HUES6 (cell line): ENCODE measurements around the gene DDX24.

Source experiments
- H3K27ac ChIP-seq: 2 replicates; pipeline ENCODE4 v1.7.0; 2013; ENCODE audit warnings: low read depth, mild to moderate bottlenecking, low read length, inconsistent platforms
- H3K27me3 ChIP-seq: 2 replicates; pipeline ENCODE4 v1.6.1; 2013; ENCODE audit warnings: low read length; ENCODE audit not compliant: control insufficient read depth, insufficient read depth
- H3K36me3 ChIP-seq: 2 replicates; pipeline ENCODE4 v1.6.1; 2013; ENCODE audit warnings: low read length; ENCODE audit not compliant: control insufficient read depth, insufficient read depth
- H3K4me1 ChIP-seq: 2 replicates; pipeline ENCODE4 v1.6.1; 2013; ENCODE audit warnings: low read length; ENCODE audit not compliant: control insufficient read depth, insufficient read depth
- H3K4me3 ChIP-seq: 2 replicates; pipeline ENCODE4 v1.5.1; 2013; ENCODE audit warnings: low read depth, low read length
- H3K9ac ChIP-seq: one replicate; pipeline ENCODE4 v1.6.1; 2013; ENCODE audit warnings: mild to moderate bottlenecking, low read length
- H3K9me3 ChIP-seq: 2 replicates; pipeline ENCODE4 v1.6.1; 2013; ENCODE audit warnings: low read depth, low read length; ENCODE audit not compliant: control insufficient read depth, insufficient read depth

Gene DDX24

DNA sequence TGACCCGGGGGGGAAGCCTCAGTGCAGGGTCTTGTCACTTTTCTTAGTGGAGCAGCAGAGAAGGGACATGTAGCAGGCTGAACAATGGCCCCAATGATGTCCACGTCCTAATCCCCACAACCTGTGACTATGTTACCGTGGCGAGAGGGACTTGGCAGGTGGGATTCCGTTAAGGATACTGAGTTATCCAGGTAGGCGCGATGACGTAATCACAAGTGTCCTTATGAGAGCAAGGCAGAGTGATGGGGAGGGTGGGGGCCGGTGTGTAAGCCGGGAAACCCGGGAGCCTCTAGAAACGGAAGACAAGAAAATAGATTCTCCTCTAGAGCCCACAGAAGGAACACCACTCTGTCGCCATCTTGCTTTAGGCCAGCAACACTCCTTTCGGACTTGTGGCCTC is 50.4 kb downstream of the DDX24 start:
- no peaks in the 10 kb centered on the region for H3K36me3 ChIP-seq
- H3K4me1 ChIP-seq = 0 out of 2 replicates have a peak, but pooled peaks cover 4% of the 10 kb centered on the region
- peaks cover 7% of the 10 kb centered on the region for H3K9me3 ChIP-seq
- no peak overlapping the region for H3K9ac ChIP-seq
- H3K4me3 ChIP-seq = no peak overlapping the region
- H3K27ac ChIP-seq = no peak overlapping the region
- H3K27me3 ChIP-seq = peaks cover 4% of the 10 kb centered on the region; the same call in 1 of the 2 replicates

DNA sequence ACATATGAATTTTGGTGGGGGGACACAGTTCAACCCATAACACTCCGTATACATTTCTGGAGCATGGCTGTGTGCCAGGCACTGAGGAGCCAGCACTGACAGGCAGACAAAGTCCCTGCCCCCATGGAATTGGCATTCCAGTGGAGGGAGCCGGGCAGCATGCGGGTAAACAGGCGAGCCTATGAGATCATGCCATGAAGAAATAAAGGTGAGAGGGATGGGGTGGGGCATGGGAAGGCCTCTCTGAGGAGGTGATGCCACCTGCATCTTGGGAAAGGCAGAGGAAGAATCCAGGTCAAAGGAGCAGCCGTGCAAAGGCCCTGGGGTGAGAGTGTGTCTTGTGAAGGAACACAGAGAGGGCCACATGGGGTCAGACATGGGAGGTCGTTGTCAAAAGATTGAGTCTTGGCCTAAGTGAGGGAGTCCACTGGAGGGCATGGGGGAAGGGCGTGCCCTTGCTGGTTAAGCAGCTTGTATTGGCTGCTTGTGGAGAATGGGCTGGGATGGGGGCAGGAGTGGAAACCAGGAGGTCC is 51.3 kb downstream of the DDX24 start:
- H3K9me3 ChIP-seq = peaks cover 5% of the 10 kb centered on the region
- no peaks in the 10 kb centered on the region for H3K36me3 ChIP-seq
- H3K9ac ChIP-seq = no peak overlapping the region
- H3K4me3 ChIP-seq = no peak overlapping the region
- H3K4me1 ChIP-seq = 0 out of 2 replicates have a peak, but pooled peaks cover 4% of the 10 kb centered on the region
- peaks cover 4% of the 10 kb centered on the region; the same call in 1 of the 2 replicates for H3K27me3 ChIP-seq
- no peak overlapping the region for H3K27ac ChIP-seq

DNA sequence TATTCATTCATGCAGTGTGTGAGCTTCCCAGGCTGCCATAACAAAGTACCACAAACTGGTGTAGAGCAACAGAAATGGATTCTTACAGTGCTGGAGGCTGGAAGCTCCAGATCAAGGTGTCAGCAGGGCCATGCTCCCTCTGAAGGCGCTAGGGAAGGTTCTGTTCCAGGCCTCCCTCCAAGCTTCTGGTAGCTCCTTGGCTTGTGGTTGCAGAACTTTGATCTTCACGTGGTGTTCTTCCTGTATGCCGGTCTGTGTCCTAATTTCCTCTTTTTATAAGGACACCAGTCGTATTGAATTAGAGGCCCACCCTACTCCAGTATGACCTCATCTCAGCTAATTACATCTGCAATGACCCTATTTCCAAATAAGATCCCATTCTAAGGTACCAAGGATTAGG is 51.7 kb downstream of the DDX24 start:
- H3K4me1 ChIP-seq = 0 out of 2 replicates have a peak, but pooled peaks cover 4% of the 10 kb centered on the region
- no peak overlapping the region for H3K9ac ChIP-seq
- H3K9me3 ChIP-seq = peaks cover under 1% of the 10 kb centered on the region; the same call in 1 of the 2 replicates
- no peaks in the 10 kb centered on the region for H3K36me3 ChIP-seq
- peaks cover 4% of the 10 kb centered on the region; the same call in 1 of the 2 replicates for H3K27me3 ChIP-seq
- no peak overlapping the region for H3K27ac ChIP-seq
- H3K4me3 ChIP-seq = no peak overlapping the region

DNA sequence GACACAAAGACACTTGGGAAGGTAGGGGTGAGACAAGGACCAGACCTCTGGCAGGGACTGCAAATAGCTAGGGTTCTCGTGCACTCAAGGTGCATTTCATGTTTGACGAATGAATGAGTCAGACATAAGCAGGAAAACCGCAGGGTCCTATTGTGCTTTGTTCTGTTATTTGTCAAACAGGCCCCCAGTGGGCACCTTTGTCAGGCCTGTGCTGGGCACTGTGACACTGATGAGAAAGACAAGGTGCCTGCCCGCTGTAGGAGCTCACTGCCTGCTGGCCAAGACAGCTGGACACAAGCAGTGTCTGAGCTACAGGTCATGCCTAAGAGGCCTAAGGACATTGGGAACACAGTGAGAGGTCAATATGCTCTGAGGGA is 52.6 kb downstream of the DDX24 start:
- Histone ChIP-seq H3K4me1 (0 out of 2 replicates have a peak, but pooled peaks cover 4% of the 10 kb centered on the region), H3K9me3 (no peaks in the 10 kb centered on the region), H3K4me3 (no peak overlapping the region), H3K9ac (no peak overlapping the region), H3K27ac (no peak overlapping the region), H3K27me3 (peaks cover 4% of the 10 kb centered on the region; the same call in 1 of the 2 replicates), H3K36me3 (no peaks in the 10 kb centered on the region)

DNA sequence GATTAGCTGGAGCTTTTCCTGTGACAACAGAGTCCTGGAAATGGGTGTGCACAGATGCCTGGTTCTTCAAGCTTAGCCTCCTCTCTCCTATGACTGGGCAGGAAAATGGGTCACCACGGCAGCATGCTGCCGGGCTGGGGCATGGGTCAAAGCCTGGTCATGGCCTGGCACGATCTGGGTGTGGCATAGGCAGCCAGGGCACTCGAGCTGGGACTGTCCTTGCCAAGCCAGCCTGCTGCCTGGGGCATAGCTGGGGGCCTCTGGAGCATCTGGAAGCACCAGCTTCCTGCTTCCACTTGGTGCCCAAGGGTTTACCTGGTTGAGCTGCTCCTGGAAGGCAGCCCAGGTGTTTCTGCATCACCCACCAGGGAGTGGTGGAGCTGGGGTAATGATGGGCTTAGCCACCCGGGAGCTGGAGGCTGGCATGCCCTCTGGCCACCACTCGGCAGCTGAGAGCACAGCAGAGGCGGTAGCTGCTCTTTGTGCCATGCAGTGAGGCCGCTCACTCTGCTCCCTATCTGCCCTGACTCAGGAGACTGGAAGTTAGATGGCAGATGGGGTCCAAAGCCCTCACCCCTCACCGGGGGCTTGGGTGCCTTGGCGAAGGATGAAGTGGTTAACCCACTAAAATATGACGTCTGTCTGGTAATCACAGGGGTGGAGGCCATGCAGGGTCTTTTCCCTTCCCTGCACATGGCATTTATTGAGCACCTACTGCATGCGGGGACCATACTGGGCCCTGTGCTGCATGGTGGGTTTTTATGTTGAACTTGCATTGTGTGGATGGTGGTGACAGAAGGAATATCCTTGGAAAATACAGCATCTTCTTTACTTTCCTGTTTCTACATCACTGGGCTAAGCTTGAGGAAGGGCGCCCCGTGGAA is 53.2 kb downstream of the DDX24 start:
- Histone ChIP-seq H3K27me3 (peaks cover 4% of the 10 kb centered on the region; the same call in 1 of the 2 replicates), H3K4me3 (no peak overlapping the region), H3K4me1 (peaks cover 7% of the 10 kb centered on the region; the same call in 1 of the 2 replicates), H3K9ac (no peak overlapping the region), H3K36me3 (no peaks in the 10 kb centered on the region), H3K27ac (no peak overlapping the region), H3K9me3 (no peaks in the 10 kb centered on the region)

DNA sequence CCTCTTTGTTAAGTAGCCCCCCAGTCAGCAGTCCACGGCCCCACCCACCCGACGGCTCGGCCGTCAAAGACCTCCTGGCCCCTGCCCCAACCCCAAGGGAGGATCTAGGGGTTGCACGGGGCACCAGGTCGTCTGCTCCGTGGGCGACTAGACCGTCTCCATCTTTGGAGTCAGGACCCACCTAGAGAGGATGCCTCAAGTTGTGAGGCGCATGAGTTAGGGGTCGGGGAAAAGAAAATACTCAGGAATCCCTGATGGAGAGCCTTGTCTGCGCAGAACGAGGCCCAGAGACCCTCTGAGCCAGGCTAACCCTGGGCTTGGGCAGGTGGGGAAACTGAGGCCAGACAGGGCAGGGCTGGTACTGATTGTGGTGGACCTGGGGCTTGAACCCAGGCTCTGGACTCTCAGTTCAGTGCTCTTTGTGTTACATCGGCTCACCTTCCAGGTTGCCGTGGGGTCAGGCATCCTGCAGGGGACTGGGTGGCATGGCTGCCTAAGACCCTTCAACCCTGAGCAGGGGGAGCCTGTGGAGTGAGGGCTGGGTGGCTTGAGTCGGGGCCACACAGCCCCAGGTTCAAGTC is 54.0 kb downstream of the DDX24 start:
- Histone ChIP-seq H3K9ac (no peak overlapping the region), H3K4me3 (peak overlapping the region; percentile 59), H3K27ac (no peak overlapping the region), H3K27me3 (peaks cover 4% of the 10 kb centered on the region; the same call in 1 of the 2 replicates), H3K36me3 (no peaks in the 10 kb centered on the region), H3K4me1 (peaks cover 15% of the 10 kb centered on the region), H3K9me3 (no peaks in the 10 kb centered on the region)

DNA sequence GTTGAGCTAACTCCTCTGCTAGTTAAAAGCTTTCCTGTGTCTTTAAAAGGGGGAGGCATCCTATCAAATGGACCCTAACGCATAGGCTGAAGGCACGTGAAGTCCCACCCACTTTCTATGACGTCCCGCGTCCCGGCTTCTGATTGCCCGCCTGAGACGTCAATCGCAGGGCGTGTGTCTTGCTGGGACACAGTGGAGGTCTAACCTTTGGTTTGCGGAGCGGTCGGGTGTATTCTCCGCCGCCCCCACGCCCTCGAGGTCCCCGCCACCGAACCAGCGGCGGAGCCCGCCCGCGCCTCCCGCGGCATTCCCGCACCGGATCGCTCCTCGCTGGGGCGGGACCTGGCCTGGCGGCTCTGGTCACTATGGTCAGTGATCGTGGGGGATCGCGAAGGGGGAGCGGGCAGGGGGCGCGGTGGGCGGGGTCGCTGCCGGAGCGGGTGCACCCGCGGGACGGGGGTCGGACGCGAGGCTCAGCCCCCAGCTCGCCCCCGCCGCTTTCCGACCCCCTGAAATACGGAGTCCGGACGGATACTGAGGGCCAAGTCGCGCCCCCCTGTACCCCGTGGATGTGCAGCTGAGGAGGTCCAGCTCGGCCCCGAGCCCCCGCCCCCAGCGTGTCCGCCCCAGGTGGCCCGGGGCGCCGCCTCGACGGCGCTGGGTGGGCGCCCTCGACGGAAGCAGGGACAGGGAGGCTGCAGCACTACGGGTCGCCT is 54.7 kb downstream of the DDX24 start, which contains the start of gene OTUB2:
Gene OTUB2 (plus strand): TSS at position 168 of the 716 bp plus-strand sequence. CDS start 198 bp downstream, at position 366.
- H3K4me3 ChIP-seq = peak within 1 kb of the TSS; percentile 59
- no peak within 1 kb of the TSS for H3K9ac ChIP-seq
- H3K4me1 ChIP-seq = peaks cover 20% of the 10 kb centered on the region
- peaks cover 4% of the 10 kb centered on the region; the same call in 1 of the 2 replicates for H3K27me3 ChIP-seq
- no peak within 1 kb of the TSS for H3K27ac ChIP-seq
- no peaks in the 10 kb centered on the region for H3K36me3 ChIP-seq
- no peaks in the 10 kb centered on the region for H3K9me3 ChIP-seq

DNA sequence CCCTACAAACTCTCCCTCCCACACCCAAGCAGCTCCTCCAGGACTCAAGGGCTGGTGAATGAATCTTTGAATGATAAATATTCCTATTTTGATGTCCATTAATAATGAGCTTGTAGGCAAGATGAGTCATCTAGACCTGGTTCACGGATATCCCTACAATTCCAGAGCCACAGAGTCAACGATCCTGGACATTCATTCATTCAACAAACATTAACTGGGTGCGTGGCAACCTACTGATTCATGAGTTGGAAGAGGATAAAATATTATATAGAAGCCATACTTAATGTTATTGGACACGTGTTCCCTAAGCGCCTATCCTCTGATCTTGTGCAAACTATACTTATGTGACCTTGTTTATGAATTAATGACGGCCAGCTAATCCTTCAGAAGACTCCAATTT is 55.3 kb downstream of the DDX24 start:
- Histone ChIP-seq H3K4me3 (peak overlapping the region; percentile 59), H3K9ac (no peak overlapping the region), H3K36me3 (no peaks in the 10 kb centered on the region), H3K9me3 (no peaks in the 10 kb centered on the region), H3K27me3 (peaks cover 4% of the 10 kb centered on the region; the same call in 1 of the 2 replicates), H3K27ac (no peak overlapping the region), H3K4me1 (peaks cover 20% of the 10 kb centered on the region)

DNA sequence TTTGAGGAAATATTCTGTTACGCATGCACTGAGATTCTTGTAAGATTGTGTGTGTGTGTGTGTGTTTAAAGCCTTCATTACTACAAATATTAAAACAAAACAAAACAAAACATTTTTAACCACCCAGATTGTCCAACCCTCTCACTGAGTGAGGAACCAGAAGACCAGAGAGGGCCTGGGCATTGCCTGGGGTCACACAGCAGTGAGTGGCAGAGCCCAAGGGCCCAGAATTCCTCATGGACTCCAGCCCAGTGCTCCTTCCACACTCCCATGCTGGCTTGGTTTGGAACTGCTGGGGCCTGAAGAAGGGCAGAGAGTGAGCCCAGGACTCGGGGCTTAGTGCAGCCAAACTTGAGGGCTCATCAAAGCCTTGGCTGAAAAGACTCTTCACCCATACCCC is 56.5 kb downstream of the DDX24 start:
- Histone ChIP-seq H3K9ac (no peak overlapping the region), H3K4me1 (peaks cover 20% of the 10 kb centered on the region), H3K27me3 (peaks cover 4% of the 10 kb centered on the region; the same call in 1 of the 2 replicates), H3K9me3 (no peaks in the 10 kb centered on the region), H3K27ac (no peak overlapping the region), H3K36me3 (no peaks in the 10 kb centered on the region), H3K4me3 (no peak overlapping the region)

DNA sequence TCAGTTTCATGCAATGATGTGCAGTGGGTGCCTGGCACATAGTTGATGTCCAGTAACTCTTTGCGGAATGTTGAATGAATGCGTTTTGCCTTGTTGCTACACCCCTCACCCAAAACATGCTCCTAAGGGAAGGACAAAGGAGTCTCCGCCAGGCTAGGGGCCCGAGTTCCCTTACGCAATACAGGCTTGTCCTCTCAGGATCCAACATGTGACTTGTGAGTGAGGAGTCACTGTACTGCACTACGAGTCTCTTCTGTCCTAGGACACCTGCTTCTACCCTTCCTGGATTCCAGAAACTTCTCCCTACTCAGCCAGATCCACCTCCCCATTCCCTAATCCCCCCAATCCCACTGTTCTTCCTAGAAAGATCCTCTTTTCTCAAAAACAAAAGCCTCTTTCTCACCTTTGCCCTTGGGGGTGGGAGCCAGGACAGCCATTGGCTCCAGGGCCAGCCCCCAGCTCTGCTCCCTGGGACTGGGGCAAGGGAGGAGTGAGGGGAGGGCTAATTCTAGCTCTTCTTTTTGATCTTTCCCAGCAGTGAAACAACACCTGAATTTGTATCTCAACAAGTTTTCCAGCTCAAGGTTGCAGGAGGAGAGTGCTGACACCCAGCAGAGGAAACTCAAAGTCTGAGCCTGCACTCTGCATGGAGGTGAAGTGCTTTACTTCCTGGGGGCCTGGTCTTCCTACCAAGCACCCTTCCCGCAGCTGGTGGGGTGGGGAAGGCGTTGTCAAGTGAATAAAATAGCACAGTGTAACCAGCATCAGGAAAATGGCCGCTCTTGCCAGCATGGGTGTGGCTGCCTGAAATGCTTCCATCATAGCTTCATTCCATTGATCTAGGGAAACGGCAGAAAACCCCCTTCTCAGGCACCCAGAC is 58.2 kb downstream of the DDX24 start:
- Histone ChIP-seq H3K36me3 (no peaks in the 10 kb centered on the region), H3K9ac (no peak overlapping the region), H3K27ac (no peak overlapping the region), H3K4me1 (peaks cover 20% of the 10 kb centered on the region), H3K27me3 (peaks cover 4% of the 10 kb centered on the region; the same call in 1 of the 2 replicates), H3K9me3 (no peaks in the 10 kb centered on the region), H3K4me3 (no peak overlapping the region)
